GM21381 (cell line): ENCODE results near the gene KRT38.

Experiments used
- ATAC-seq: cut with Tn5 transposase; IDR thresholded peaks from one replicate; pipeline ENCODE4 v1.9.1; 2021; ENCODE audit warnings: mild to moderate bottlenecking, moderate library complexity; ENCODE audit not compliant: unreplicated experiment

KRT38 gene

DNA sequence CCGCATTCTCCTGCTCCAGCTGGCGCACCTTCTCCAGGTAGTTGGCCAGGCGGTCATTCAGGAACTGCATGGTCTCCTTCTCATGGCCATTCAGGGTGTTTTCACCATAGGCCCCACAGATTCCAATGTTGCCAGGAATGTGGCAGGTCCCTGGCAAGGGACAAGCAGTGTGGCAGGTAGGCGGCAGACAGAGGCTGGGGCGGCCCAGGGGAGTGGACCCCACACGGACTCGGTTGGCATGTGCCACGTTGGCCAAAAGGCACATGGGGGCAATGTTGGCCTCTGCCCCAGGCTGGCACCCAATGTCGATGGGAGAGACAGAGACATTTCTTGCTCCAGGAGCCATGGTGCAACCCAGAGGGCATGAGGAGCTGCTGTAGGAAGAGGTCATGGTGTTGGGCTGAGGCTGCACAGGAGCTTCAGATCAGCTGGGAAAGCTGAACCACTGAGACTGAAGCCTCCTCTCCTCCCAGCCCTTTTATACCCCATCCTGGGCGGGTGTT is at the start of gene KRT38:
TSS of gene KRT38 (minus strand) at position 453 of the 503 bp plus-strand sequence. CDS start at position 391, 62 bp downstream.
- no peak for ATAC-seq

GRCh38 chr17:41489531-41489930 is 48.7 kb upstream of the KRT38 start, which contains the start of gene KRT36:
Gene KRT36, minus strand, starts transcription at chr17:41489910. Its CDS starts 46 bp downstream, at chr17:41489864.
- ATAC-seq = no peak

DNA sequence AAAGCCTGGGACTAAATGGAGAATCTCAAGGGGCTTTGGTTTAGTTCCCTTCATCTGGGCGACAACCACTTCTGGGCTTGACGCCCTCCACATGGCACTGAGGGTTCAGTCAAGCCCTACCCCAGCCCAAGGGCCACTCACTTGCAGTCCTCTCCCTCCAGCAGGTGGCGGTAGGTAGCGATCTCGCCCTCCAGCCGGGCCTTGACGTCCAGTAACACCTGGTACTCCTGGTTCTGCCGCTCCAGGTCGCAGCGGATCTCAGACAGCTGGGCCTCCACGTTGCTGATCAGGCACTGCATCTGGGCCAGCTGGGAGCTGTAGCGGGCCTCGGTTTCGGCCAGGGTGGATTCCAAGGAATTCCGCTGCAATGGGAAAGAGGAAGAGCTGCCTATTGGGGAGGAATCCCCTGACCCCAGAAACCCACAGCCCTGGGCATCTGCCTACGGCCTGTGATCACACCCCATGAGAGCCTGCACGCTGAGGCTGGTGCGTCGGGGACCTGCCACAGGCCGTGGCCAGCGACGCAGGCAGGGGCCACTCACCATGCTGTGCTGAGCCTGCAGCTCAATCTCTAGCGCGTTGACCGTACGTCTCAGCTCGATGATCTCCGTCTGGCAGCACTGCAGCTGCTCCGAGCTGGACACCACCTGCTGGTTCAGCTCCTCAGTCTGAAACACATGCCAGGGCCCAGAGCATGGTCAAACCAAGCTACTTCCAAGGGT is 46.2 kb upstream of the KRT38 start:
- ATAC-seq = no peak

DNA sequence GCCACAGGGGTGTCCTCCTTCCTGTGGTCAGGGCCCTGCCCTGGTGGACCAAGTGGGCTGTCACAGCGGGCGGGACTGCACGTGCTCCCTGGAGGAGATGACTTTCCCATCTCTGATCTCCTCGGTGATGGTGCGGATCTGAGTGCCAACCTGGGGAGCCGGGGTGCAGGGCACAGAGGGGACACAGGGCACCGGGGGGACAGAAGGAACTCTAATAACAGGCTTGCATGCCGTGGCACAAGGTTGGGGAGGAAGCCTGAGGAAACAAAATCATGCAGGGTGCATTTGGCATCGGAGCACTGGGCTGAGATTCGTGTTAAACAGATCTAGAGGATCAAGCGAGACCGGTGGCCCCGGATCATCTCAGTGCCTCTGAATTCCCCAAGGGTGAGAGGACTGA is 45.5 kb upstream of the KRT38 start:
- no peak for ATAC-seq

- ATAC-seq = no peak
These were observed 44.4 kb upstream of the KRT38 start for GRCh38 chr17:41484920-41485904.

GRCh38 chr17:41483991-41484826 is 43.4 kb upstream of the KRT38 start:
- no peak for ATAC-seq

GRCh38 chr17:41483531-41483930 is 42.7 kb upstream of the KRT38 start:
- no peak for ATAC-seq

DNA sequence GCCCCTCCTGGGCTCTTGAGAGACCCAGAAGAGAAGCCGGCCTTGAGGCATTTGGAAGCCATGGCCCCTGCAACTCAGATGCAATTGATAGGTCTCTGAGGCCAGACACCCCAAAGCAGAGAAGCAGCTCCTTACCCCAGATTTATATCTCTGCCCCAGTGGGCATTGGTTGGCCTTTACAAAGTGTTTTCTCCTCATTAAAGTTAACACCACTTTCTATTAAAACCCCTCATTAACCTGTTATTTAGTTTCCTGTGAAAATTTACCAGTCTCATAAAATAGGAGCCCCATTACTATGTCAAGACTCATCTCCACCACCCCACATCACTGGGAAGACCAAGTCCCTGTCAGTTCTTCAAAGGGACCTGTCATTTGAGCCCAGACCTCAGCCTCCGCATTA is 40.3 kb upstream of the KRT38 start, which contains the start of gene KRT35:
TSS of gene KRT35 (minus strand) at position 116 of the 400 bp plus-strand sequence. CDS start at position 62, 54 bp downstream.
- ATAC-seq = no peak

- no peak for ATAC-seq
These were observed 39.8 kb upstream of the KRT38 start for GRCh38 chr17:41480581-41480980.

DNA sequence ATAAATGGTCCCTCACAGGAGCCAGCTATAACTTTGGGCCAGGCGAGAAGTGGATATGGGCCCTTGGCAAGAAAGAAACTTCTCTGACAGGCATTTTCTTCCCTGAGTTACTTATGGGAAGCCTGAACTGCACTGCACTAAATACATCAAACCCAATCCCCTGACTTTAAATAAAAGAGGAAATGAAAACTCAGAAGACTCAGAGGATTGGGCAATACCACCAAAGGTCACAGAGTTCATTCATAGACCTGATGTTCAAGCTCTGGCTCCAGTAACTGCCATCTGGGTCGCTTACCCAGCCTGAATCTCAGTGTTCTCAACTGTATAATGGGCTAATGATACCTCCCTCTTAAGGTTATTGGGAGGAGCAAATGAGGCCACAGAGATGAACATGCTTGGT is 39.4 kb upstream of the KRT38 start:
- no peak for ATAC-seq

GRCh38 chr17:41478237-41478636 is 37.5 kb upstream of the KRT38 start:
- ATAC-seq = no peak

- no peak for ATAC-seq
These were observed 36.4 kb upstream of the KRT38 start for GRCh38 chr17:41476866-41477815.

GRCh38 chr17:41475421-41475820 is 34.6 kb upstream of the KRT38 start:
- no peak for ATAC-seq

DNA sequence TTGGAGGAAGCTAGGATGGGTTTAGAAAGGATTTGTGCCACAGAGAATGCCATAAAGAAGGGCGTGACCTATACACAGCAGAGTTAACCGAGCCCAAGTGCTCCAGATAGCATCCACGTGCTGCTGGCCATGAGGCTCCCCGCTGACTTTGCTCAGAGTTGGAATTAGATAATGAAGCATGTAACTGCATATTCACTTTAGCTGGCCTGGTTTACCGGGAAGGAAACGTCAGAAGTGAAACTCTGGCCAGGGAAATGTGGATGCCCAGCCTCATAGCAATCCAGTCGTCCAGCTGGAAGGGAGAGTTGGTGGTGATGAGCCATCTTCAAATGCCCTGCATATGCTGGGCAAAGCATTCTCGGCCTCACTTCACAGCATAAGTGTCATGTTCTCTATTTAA is 34.1 kb upstream of the KRT38 start:
- ATAC-seq = no peak

GRCh38 chr17:41468346-41468745 is 27.6 kb upstream of the KRT38 start:
- no peak for ATAC-seq

DNA sequence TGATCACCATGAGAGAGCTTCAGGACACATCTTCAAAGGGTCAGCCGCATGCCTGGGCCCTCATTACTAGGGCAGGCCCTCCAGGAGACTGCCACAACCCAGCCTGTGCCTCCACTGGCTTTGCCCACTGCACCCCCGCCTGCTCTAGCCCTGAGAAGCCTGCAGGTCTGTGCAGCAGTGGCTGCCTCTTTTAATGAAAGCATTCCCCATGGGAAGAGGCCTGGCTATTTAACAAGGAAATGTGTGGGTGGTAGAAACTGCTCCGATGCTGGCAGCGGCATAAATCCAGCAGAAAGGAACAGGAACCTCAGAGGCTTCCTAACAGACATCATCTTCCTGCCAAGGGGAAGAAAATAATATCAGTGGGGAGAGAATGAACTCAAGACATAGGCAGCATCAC is 26.8 kb upstream of the KRT38 start:
- no peak for ATAC-seq

DNA sequence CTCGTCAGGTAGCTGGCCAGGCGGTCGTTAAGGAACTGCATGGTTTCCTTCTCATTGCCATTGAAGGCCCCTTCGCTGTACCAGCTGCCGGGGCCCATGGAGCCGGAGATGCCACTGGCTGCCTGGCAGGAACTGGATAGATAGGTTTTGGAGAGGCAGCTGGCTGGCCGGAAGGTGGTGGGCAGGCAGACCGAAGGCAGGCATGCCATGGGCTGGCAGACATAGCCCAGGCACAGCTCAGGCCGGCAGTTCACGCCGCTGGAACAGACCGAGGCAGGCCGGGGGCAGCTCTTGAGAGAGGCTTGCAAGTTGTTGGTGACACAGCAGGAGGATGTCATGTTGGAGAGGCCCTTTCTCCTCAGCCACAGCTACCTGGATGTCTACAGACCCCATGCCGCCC is 26.2 kb upstream of the KRT38 start, which contains the start of gene KRT32:
TSS of gene KRT32 (minus strand) at position 399 of the 400 bp plus-strand sequence. CDS start at position 338, 61 bp downstream.
- ATAC-seq = no peak

GRCh38 chr17:41464682-41465081 is 23.9 kb upstream of the KRT38 start:
- no peak for ATAC-seq

GRCh38 chr17:41464173-41464572 is 23.4 kb upstream of the KRT38 start:
- ATAC-seq = no peak
